GM12892 (cell line): ENCODE data around the gene DLG1.
"Not testable (repeated sequence)": the region's sequence is repeated elsewhere in the genome, so short reads cannot be mapped to it uniquely, and the experiment has no call there.

ENCODE experiments used
- POLR2A ChIP-seq: IDR thresholded peaks from 2 replicates; pipeline ENCODE4 v1.6.1; 2011; ENCODE audit warnings: low read depth, low read length, control low read depth
- POLR2AphosphoS5 ChIP-seq: IDR thresholded peaks from 2 replicates; pipeline ENCODE4 v1.6.1; 2011; ENCODE audit warnings: low read depth, low read length, control low read depth

- not testable (repeated sequence) for TF ChIP-seq POLR2A, POLR2AphosphoS5
These were observed 86.7 kb downstream of the DLG1 start for GRCh38 chr3:197211698-197212097.
